ENCODE data around the gene DYSF. TPM values are rescaled to one million over a fixed set of nuclear protein-coding genes. Genes with fewer than 3 reads are reported as not detected.

The DYSF gene
- polyA plus RNA-seq, 1 donor from 2014 or later: 0.04 TPM

DNA sequence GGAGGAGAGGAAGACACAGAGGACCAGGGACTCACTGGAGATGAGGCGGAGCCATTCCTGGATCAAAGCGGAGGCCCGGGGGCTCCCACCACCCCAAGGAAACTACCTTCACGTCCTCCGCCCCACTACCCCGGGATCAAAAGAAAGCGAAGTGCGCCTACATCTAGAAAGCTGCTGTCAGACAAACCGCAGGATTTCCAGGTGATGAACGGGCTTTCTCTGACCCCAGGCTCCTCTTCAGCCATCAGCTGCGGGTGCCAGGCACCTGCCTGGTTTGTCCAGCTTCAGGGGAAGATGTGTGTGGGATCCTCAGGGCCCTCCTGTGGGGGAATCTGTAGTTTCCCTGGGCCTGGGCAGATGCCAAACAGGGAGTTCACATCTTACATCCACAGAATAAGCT lies 60.4 kb downstream of the DYSF start:
- no peaks in the 10 kb centered on the region for H3K79me2 ChIP-seq (replicated peaks; ENCODE audit: insufficient read depth, low read length)
- TF ChIP-seq, protein P1, sequence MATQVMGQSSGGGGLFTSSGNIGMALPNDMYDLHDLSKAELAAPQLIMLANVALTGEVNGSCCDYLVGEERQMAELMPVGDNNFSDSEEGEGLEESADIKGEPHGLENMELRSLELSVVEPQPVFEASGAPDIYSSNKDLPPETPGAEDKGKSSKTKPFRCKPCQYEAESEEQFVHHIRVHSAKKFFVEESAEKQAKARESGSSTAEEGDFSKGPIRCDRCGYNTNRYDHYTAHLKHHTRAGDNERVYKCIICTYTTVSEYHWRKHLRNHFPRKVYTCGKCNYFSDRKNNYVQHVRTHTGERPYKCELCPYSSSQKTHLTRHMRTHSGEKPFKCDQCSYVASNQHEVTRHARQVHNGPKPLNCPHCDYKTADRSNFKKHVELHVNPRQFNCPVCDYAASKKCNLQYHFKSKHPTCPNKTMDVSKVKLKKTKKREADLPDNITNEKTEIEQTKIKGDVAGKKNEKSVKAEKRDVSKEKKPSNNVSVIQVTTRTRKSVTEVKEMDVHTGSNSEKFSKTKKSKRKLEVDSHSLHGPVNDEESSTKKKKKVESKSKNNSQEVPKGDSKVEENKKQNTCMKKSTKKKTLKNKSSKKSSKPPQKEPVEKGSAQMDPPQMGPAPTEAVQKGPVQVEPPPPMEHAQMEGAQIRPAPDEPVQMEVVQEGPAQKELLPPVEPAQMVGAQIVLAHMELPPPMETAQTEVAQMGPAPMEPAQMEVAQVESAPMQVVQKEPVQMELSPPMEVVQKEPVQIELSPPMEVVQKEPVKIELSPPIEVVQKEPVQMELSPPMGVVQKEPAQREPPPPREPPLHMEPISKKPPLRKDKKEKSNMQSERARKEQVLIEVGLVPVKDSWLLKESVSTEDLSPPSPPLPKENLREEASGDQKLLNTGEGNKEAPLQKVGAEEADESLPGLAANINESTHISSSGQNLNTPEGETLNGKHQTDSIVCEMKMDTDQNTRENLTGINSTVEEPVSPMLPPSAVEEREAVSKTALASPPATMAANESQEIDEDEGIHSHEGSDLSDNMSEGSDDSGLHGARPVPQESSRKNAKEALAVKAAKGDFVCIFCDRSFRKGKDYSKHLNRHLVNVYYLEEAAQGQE (IDR thresholded peaks at IDR 0.05; ENCODE audit: borderline replicate concordance): no peak
- TF ChIP-seq EZH2 (IDR thresholded peaks at IDR 0.05; ENCODE audit: borderline replicate concordance, insufficient read depth, low read length, poor library complexity, severe bottlenecking) (no peak), RAD21 (conservative IDR thresholded peaks at IDR 0.05) (no peak), SMC3 (conservative IDR thresholded peaks at IDR 0.05; ENCODE audit: poor library complexity) (no peak), TAF1 (IDR thresholded peaks at IDR 0.05; ENCODE audit: low read depth) (no peak), POLR2AphosphoS5 (IDR thresholded peaks at IDR 0.05) (no peak), MXI1 (conservative IDR thresholded peaks at IDR 0.05; ENCODE audit: poor library complexity, severe bottlenecking) (no peak), EP300 (conservative IDR thresholded peaks at IDR 0.05; ENCODE audit: poor library complexity, severe bottlenecking) (no peak)
- TF ChIP-seq, protein P2, sequence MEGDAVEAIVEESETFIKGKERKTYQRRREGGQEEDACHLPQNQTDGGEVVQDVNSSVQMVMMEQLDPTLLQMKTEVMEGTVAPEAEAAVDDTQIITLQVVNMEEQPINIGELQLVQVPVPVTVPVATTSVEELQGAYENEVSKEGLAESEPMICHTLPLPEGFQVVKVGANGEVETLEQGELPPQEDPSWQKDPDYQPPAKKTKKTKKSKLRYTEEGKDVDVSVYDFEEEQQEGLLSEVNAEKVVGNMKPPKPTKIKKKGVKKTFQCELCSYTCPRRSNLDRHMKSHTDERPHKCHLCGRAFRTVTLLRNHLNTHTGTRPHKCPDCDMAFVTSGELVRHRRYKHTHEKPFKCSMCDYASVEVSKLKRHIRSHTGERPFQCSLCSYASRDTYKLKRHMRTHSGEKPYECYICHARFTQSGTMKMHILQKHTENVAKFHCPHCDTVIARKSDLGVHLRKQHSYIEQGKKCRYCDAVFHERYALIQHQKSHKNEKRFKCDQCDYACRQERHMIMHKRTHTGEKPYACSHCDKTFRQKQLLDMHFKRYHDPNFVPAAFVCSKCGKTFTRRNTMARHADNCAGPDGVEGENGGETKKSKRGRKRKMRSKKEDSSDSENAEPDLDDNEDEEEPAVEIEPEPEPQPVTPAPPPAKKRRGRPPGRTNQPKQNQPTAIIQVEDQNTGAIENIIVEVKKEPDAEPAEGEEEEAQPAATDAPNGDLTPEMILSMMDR (IDR thresholded peaks at IDR 0.05; ENCODE audit: poor library complexity, severe bottlenecking): no peak
- no peak overlapping the region for H3K4me3 ChIP-seq (ENCODE audit: low read length)
- H3K9ac ChIP-seq (ENCODE audit: low read length): no peak overlapping the region
- no peak overlapping the region for H2AFZ ChIP-seq (ENCODE audit: low read depth, low read length)
- no peaks in the 10 kb centered on the region for H3K27me3 ChIP-seq (ENCODE audit: insufficient read depth, low read depth, low read length)
- H3K9me3 ChIP-seq (ENCODE audit: low read length): no peaks in the 10 kb centered on the region
- H4K20me1 ChIP-seq (ENCODE audit: insufficient read depth): no peaks in the 10 kb centered on the region
- no peaks in the 10 kb centered on the region for H3K36me3 ChIP-seq (ENCODE audit: insufficient read depth, low read length)
- H3K4me2 ChIP-seq (ENCODE audit: low read length): no peak overlapping the region
- no peaks in the 10 kb centered on the region for H3K9me2 ChIP-seq (ENCODE audit: insufficient read depth, low read length)
- no peaks in the 10 kb centered on the region for H3F3A ChIP-seq (ENCODE audit: insufficient read depth, low read length, poor library complexity, severe bottlenecking)
- H3K27ac ChIP-seq (ENCODE audit: low read length): no peak overlapping the region

DNA sequence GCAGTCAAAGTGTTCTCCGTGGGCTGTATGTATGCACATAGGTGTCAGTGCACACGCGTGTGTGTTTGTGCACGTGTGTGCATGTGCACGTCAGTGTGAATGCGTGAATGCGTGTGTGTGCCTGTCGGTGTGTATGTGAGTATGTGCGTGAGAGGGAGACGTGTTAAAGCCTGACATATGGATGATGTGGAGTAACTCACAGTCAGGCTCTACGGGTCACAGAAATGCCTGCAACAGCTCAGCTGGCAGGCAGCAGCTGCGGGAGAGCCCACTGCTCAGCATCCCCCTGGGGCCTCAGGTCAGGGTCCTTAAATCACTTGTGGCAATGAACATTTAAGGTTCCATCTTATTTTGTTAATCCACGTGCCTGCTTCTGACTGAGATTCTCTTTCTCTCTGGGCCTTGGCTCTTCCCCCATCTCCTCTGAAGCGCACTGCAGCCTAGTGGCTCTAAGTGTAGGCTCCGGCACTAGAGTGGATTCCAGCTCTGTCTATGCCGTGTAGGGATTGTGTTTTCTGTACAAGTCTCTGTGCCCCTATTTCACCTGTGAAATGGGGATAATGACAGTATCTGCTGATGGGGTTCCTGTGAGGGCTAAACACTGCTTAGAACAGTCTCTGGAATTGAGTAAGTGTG lies 63.0 kb downstream of the DYSF start:
- no peaks in the 10 kb centered on the region for H3K27me3 ChIP-seq (ENCODE audit: insufficient read depth, low read depth, low read length)
- no peaks in the 10 kb centered on the region for H3K79me2 ChIP-seq (replicated peaks; ENCODE audit: insufficient read depth, low read length)
- no peak overlapping the region for H3K9ac ChIP-seq (ENCODE audit: low read length)
- no peaks in the 10 kb centered on the region for H3F3A ChIP-seq (ENCODE audit: insufficient read depth, low read length, poor library complexity, severe bottlenecking)
- H2AFZ ChIP-seq (ENCODE audit: low read depth, low read length): no peak overlapping the region
- H3K27ac ChIP-seq (ENCODE audit: low read length): no peak overlapping the region
- H4K20me1 ChIP-seq (ENCODE audit: insufficient read depth): no peaks in the 10 kb centered on the region
- no peak overlapping the region for H3K4me3 ChIP-seq (ENCODE audit: low read length)
- no peaks in the 10 kb centered on the region for H3K9me3 ChIP-seq (ENCODE audit: low read length)
- no peaks in the 10 kb centered on the region for H3K9me2 ChIP-seq (ENCODE audit: insufficient read depth, low read length)
- no peaks in the 10 kb centered on the region for H3K36me3 ChIP-seq (ENCODE audit: insufficient read depth, low read length)
- H3K4me2 ChIP-seq (ENCODE audit: low read length): no peak overlapping the region
- TF ChIP-seq MXI1 (conservative IDR thresholded peaks at IDR 0.05; ENCODE audit: poor library complexity, severe bottlenecking) (no peak), SMC3 (conservative IDR thresholded peaks at IDR 0.05; ENCODE audit: poor library complexity) (no peak), EZH2 (IDR thresholded peaks at IDR 0.05; ENCODE audit: borderline replicate concordance, insufficient read depth, low read length, poor library complexity, severe bottlenecking) (no peak), RAD21 (conservative IDR thresholded peaks at IDR 0.05) (no peak), TAF1 (IDR thresholded peaks at IDR 0.05; ENCODE audit: low read depth) (no peak), EP300 (conservative IDR thresholded peaks at IDR 0.05; ENCODE audit: poor library complexity, severe bottlenecking) (no peak)
- TF ChIP-seq, protein P2 (IDR thresholded peaks at IDR 0.05; ENCODE audit: poor library complexity, severe bottlenecking): no peak
- TF ChIP-seq, protein P1 (IDR thresholded peaks at IDR 0.05; ENCODE audit: borderline replicate concordance): no peak

All from neural cell (in vitro differentiated cells).